HCT116 (cell line): Measurements from ENCODE around the gene METTL27.

ENCODE experiments used
- ELF1 ChIP-seq: IDR thresholded peaks from 2 replicates; pipeline ENCODE4 v1.6.1; 2012; ENCODE audit warnings: low read depth, borderline replicate concordance
- EZH2 ChIP-seq: fragments of 200-600 bp; sonication (generic); IDR thresholded peaks from 2 replicates; pipeline ENCODE4 v1.6.1; 2017; ENCODE audit warnings: antibody characterized with exemption, mixed run types
- EZH2phosphoT487 ChIP-seq: fragments of 200-600 bp; IDR thresholded peaks from 2 replicates; pipeline ENCODE4 v1.6.1; 2018; ENCODE audit warnings: antibody characterized with exemption, borderline replicate concordance
- FOSL1 ChIP-seq: IDR thresholded peaks from 2 replicates; pipeline ENCODE4 v1.6.1; 2012; ENCODE audit warnings: low read depth
- POLR2A ChIP-seq: IDR thresholded peaks from 2 replicates; pipeline ENCODE4 v1.7.0; 2011; ENCODE audit warnings: borderline replicate concordance; ENCODE audit not compliant: insufficient read depth, insufficient read length; ENCODE audit errors: extremely low read depth
- POLR2AphosphoS5 ChIP-seq: IDR thresholded peaks from 2 replicates; pipeline ENCODE4 v1.6.1; 2011; ENCODE audit warnings: mild to moderate bottlenecking, low read depth, low read length, moderate library complexity
- RAD21 ChIP-seq: IDR thresholded peaks from 2 replicates; pipeline ENCODE4 v1.6.1; 2012; ENCODE audit warnings: low read depth, mild to moderate bottlenecking
- YY1 ChIP-seq: IDR thresholded peaks from 2 replicates; pipeline ENCODE4 v1.6.1; 2011; ENCODE audit warnings: low read length, low read depth, moderate library complexity, mild to moderate bottlenecking; ENCODE audit not compliant: insufficient replicate concordance; ENCODE audit errors: extremely low read depth
- ZFX ChIP-seq: fragments of 450-650 bp; IDR thresholded peaks from 2 replicates; pipeline ENCODE4 v1.6.1; 2017
- ZNF274 ChIP-seq: fragments of 200-500 bp; sonication (Bioruptor generic); IDR thresholded peaks from 2 replicates; pipeline ENCODE4 v1.6.1; 2014; ENCODE audit warnings: mild to moderate bottlenecking, low read depth, low read length, inconsistent platforms
- TF ChIP-seq, protein P1 (sequence below): IDR thresholded peaks from 2 replicates; pipeline ENCODE4 v1.6.1; 2011; ENCODE audit warnings: mild to moderate bottlenecking, low read length, moderate library complexity; ENCODE audit not compliant: insufficient replicate concordance; ENCODE audit errors: extremely low read depth
- TF ChIP-seq, protein P2 (sequence below), 3 experiments: fragments of 200-600 bp in 1 of 3; sonication (generic) in 1 of 3; IDR thresholded peaks in 2 of 3; conservative IDR thresholded peaks in 1 of 3; 2 replicates each; pipeline ENCODE4 v1.5.1; 2012 to 2017; ENCODE audit warnings: low read depth in 2 of 3, low read length in 2 of 3, antibody characterized with exemption in 1 of 3, borderline replicate concordance in 1 of 3, control low read depth in 1 of 3, mild to moderate bottlenecking in 1 of 3, mixed read lengths in 1 of 3, mixed run types in 1 of 3, moderate library complexity in 1 of 3; ENCODE audit not compliant: insufficient read depth in 1 of 3
- TF ChIP-seq, protein P3 (sequence below): IDR thresholded peaks from 2 replicates; pipeline ENCODE4 v1.6.1; 2012
- TF ChIP-seq, protein P4 (sequence below): IDR thresholded peaks from 2 replicates; pipeline ENCODE4 v1.6.1; 2012

DNA sequence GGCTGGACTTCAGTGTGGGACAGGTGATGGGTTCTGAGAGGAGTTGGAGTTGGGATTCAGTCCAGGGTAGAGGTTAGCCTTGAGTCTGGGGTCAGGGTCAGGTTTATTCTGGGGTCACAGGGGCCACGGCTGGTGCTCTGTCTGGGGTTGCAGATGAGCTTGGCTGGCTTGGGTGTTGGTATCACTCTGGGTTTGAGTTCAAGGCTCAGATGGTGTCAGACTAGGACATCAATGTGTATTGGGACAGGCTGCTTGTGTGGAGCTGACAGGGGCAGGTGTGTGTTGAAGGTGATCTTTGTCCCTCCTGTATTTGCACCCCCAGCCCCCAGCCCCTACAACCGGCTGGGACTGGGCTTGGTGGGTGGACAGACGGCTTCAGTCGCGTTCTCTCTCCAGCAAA is 45.4 kb upstream of the METTL27 start:
- TF ChIP-seq, protein P1, sequence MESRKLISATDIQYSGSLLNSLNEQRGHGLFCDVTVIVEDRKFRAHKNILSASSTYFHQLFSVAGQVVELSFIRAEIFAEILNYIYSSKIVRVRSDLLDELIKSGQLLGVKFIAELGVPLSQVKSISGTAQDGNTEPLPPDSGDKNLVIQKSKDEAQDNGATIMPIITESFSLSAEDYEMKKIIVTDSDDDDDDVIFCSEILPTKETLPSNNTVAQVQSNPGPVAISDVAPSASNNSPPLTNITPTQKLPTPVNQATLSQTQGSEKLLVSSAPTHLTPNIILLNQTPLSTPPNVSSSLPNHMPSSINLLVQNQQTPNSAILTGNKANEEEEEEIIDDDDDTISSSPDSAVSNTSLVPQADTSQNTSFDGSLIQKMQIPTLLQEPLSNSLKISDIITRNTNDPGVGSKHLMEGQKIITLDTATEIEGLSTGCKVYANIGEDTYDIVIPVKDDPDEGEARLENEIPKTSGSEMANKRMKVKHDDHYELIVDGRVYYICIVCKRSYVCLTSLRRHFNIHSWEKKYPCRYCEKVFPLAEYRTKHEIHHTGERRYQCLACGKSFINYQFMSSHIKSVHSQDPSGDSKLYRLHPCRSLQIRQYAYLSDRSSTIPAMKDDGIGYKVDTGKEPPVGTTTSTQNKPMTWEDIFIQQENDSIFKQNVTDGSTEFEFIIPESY, result no peak
- TF ChIP-seq, protein P2, sequence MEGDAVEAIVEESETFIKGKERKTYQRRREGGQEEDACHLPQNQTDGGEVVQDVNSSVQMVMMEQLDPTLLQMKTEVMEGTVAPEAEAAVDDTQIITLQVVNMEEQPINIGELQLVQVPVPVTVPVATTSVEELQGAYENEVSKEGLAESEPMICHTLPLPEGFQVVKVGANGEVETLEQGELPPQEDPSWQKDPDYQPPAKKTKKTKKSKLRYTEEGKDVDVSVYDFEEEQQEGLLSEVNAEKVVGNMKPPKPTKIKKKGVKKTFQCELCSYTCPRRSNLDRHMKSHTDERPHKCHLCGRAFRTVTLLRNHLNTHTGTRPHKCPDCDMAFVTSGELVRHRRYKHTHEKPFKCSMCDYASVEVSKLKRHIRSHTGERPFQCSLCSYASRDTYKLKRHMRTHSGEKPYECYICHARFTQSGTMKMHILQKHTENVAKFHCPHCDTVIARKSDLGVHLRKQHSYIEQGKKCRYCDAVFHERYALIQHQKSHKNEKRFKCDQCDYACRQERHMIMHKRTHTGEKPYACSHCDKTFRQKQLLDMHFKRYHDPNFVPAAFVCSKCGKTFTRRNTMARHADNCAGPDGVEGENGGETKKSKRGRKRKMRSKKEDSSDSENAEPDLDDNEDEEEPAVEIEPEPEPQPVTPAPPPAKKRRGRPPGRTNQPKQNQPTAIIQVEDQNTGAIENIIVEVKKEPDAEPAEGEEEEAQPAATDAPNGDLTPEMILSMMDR (IDR thresholded peaks at IDR 0.05 in 2 of 3, conservative IDR thresholded peaks at IDR 0.05 in 1 of 3; ENCODE audit: borderline replicate concordance in 1 of 3, insufficient read depth in 1 of 3, low read depth in 2 of 3, low read length in 2 of 3), result no peak
- TF ChIP-seq, protein P3, sequence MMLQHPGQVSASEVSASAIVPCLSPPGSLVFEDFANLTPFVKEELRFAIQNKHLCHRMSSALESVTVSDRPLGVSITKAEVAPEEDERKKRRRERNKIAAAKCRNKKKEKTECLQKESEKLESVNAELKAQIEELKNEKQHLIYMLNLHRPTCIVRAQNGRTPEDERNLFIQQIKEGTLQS, result no peak
- TF ChIP-seq EZH2, result no peak
- no peak for TF ChIP-seq YY1
- TF ChIP-seq POLR2AphosphoS5, result no peak
- TF ChIP-seq ELF1, result no peak
- TF ChIP-seq RAD21, result no peak
- TF ChIP-seq ZNF274, result no peak
- TF ChIP-seq EZH2phosphoT487, result no peak
- TF ChIP-seq FOSL1, result no peak
- no peak for TF ChIP-seq POLR2A
- no peak for TF ChIP-seq ZFX
- TF ChIP-seq, protein P4, sequence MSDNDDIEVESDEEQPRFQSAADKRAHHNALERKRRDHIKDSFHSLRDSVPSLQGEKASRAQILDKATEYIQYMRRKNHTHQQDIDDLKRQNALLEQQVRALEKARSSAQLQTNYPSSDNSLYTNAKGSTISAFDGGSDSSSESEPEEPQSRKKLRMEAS, result no peak
